Keratinocyte (primary cell): Measurements from ENCODE around the gene ZMAT3. TPM values are rescaled to one million over a fixed set of nuclear protein-coding genes. Genes with fewer than 3 reads are reported as not detected.

Experiments used
- DNase-seq: peaks from one replicate; pipeline ENCODE4 v3.0.0-alpha.2; 2011; ENCODE audit warnings: low read depth, missing footprints, low spot score
- FAIRE-seq: peaks from 2 replicates; lab custom pipeline; 2011; peaks lifted over from hg19 to GRCh38; lab: Jason Lieb, UNC
- H2AFZ ChIP-seq: 2 replicates; pipeline ENCODE4 v1.6.0; 2012; ENCODE audit warnings: low read length, control low read depth, inconsistent platforms; ENCODE audit not compliant: control insufficient read depth
- H3K27ac ChIP-seq: 2 replicates; pipeline ENCODE4 v1.5.1; 2011; ENCODE audit warnings: low read length; ENCODE audit not compliant: control insufficient read depth, insufficient read depth
- H3K27me3 ChIP-seq: 3 replicates; pipeline ENCODE4 v1.6.0; 2011; ENCODE audit warnings: low read length; ENCODE audit not compliant: control insufficient read depth, insufficient read depth; ENCODE audit errors: extremely low read depth
- H3K36me3 ChIP-seq, 2 experiments: 2 replicates in 1 of 2; 3 replicates in 1 of 2; pipeline ENCODE4 v1.5.1; 2011; ENCODE audit warnings: low read length in 2 of 2, mild to moderate bottlenecking in 1 of 2; ENCODE audit not compliant: control insufficient read depth in 2 of 2, insufficient read depth in 2 of 2; ENCODE audit errors: extremely low read depth in 1 of 2
- H3K4me1 ChIP-seq: 3 replicates; pipeline ENCODE4 v1.5.1; 2011; ENCODE audit warnings: low read length; ENCODE audit not compliant: control insufficient read depth, insufficient read depth; ENCODE audit errors: extremely low read depth
- H3K4me2 ChIP-seq: 3 replicates; pipeline ENCODE4 v1.6.0; 2011; ENCODE audit warnings: low read depth, low read length; ENCODE audit not compliant: control insufficient read depth, insufficient read depth; ENCODE audit errors: extremely low read depth
- H3K4me3 ChIP-seq, 3 experiments: fragments of 200-600 bp in 1 of 3; sonication (generic) in 1 of 3; 2 replicates in 2 of 3; 3 replicates in 1 of 3; pipeline ENCODE4 v1.5.1; 2011 to 2016; ENCODE audit warnings: low read length in 3 of 3, mild to moderate bottlenecking in 3 of 3, control low read depth in 2 of 3, inconsistent platforms in 1 of 3, low read depth in 1 of 3, mixed read lengths in 1 of 3, mixed run types in 1 of 3, moderate library complexity in 1 of 3; ENCODE audit not compliant: control insufficient read depth in 2 of 3, insufficient read depth in 2 of 3; ENCODE audit errors: extremely low read depth in 1 of 3
- H3K79me2 ChIP-seq: 2 replicates; pipeline ENCODE4 v1.6.0; 2012; ENCODE audit warnings: low read length; ENCODE audit not compliant: control insufficient read depth, insufficient read depth
- H3K9ac ChIP-seq: 3 replicates; pipeline ENCODE4 v1.6.0; 2011; ENCODE audit warnings: low read length; ENCODE audit not compliant: control insufficient read depth, insufficient read depth; ENCODE audit errors: extremely low read depth
- H3K9me1 ChIP-seq: 3 replicates; pipeline ENCODE4 v1.6.0; 2011; ENCODE audit warnings: low read length; ENCODE audit not compliant: control insufficient read depth, insufficient read depth; ENCODE audit errors: extremely low read depth
- H3K9me3 ChIP-seq: 2 replicates; pipeline ENCODE4 v1.5.1; 2012; ENCODE audit warnings: low read depth, low read length; ENCODE audit not compliant: control insufficient read depth
- H4K20me1 ChIP-seq: 3 replicates; pipeline ENCODE4 v1.6.0; 2011; ENCODE audit warnings: low read length; ENCODE audit not compliant: control insufficient read depth, insufficient read depth; ENCODE audit errors: extremely low read depth
- CTCF ChIP-seq, 3 experiments: IDR thresholded peaks in 1 of 3; conservative IDR thresholded peaks in 1 of 3; optimal IDR thresholded peaks in 1 of 3; 2 replicates in 2 of 3; 3 replicates in 1 of 3; pipeline versions ENCODE3 to v1.5.1; 2011; ENCODE audit warnings: low read length in 3 of 3, mild to moderate bottlenecking in 3 of 3, moderate library complexity in 2 of 3, control low read depth in 1 of 3, inconsistent platforms in 1 of 3; ENCODE audit not compliant: insufficient read depth in 2 of 3; ENCODE audit errors: extremely low read depth in 1 of 3
- EZH2 ChIP-seq: IDR thresholded peaks from one replicate; pipeline ENCODE4 v1.6.1; 2012; ENCODE audit warnings: inconsistent platforms, mild to moderate bottlenecking, low read length, moderate library complexity
- dilution Hi-C: fragments of 300-500 bp; cut with MboI; formaldehyde crosslinking; loops from one replicate; pipeline ENCODE4 v1.7.0; 2020; ENCODE audit warnings: low sequenced_read_pairs; ENCODE audit not compliant: extremely low pct_ligation_motif_present
- polyA plus RNA-seq, 5 experiments: library from polyadenylated mRNA; depleted of rRNA in 3 of 5; stranded (reverse) in 3 of 5; stranded (forward) in 1 of 5; unstranded in 1 of 5; fragments of >200 nt; gene quantifications; 1 replicate in 1 of 5; 2 replicates in 3 of 5; 3 replicates in 1 of 5; pipeline versions ENCODE4 v1.2.1 to v1.2.3, GENCODE V29; 2011 to 2012; ENCODE audit warnings: missing spikeins in 2 of 5, low read depth in 1 of 5, low replicate concordance in 1 of 5

ZMAT3 gene
- polyA plus RNA-seq, 1 donor (not counting 4 experiments of a cell fraction or from before 2014, with no cell fraction given): 15.5 TPM

DNA sequence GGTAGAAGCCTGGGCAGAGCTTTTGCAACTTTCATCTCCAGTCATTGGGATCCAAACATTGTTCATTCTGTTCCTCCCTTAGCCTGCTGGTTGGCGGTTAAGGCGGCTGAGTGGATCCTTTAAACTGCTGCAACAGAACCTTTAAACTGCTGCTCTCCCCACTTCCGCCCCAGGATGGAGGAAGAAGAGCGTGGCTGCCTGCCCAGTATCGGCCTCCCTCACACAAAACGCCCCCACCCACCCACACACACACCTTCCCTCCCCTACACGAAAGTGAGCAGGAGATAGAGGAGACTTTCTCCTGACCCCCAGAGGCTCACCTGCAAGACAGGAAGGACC, 460 bp upstream of the ZMAT3 start:
- peaks cover 2 to 11% of the 10 kb centered on the region in 2 experiments for H3K36me3 ChIP-seq
- H3K79me2 ChIP-seq: peaks cover 42% of the 10 kb centered on the region
- peak overlapping the region; percentile 75 for H2AFZ ChIP-seq
- TF ChIP-seq EZH2 (no peak), CTCF (optimal IDR thresholded peaks at IDR 0.05 in 1 of 3, IDR thresholded peaks at IDR 0.05 in 1 of 3, conservative IDR thresholded peaks at IDR 0.05 in 1 of 3; ENCODE audit: extremely low read depth in 1 of 3, insufficient read depth in 2 of 3, low read length in 3 of 3) (no peak)
- peak overlapping the region; percentile 96 for H3K4me2 ChIP-seq
- DNase-seq: no peak
- H4K20me1 ChIP-seq: no peaks in the 10 kb centered on the region
- peak overlapping the region; percentile 84 for H3K9ac ChIP-seq
- peaks cover 21% of the 10 kb centered on the region for H3K4me1 ChIP-seq
- H3K27me3 ChIP-seq: no peaks in the 10 kb centered on the region
- dilution Hi-C loops: no loop called here
- FAIRE-seq: no peak
- peak overlapping the region; percentile 75 for H3K27ac ChIP-seq
- H3K9me3 ChIP-seq: no peaks in the 10 kb centered on the region
- no peaks in the 10 kb centered on the region for H3K9me1 ChIP-seq
- peak overlapping the region; percentile 60 to 95 (median 93) for H3K4me3 ChIP-seq

GRCh38 chr3:179071027-179071322, 634 bp downstream of the ZMAT3 start:
- H2AFZ ChIP-seq: peak overlapping the region; percentile 75
- dilution Hi-C loops: no loop called here
- no peak for DNase-seq

More at GRCh38 chr3:179071027-179071322, 634 bp downstream of the ZMAT3 start:
- H3K36me3 ChIP-seq: peaks cover 2 to 16% of the 10 kb centered on the region in 2 experiments
- H4K20me1 ChIP-seq: no peaks in the 10 kb centered on the region
- no peaks in the 10 kb centered on the region for H3K9me1 ChIP-seq
- H3K4me3 ChIP-seq: peak overlapping the region; percentile 60 to 95 (median 93)
- H3K9me3 ChIP-seq: no peaks in the 10 kb centered on the region
- TF ChIP-seq EZH2: no peak
- TF ChIP-seq CTCF (optimal IDR thresholded peaks at IDR 0.05 in 1 of 3, IDR thresholded peaks at IDR 0.05 in 1 of 3, conservative IDR thresholded peaks at IDR 0.05 in 1 of 3; ENCODE audit: extremely low read depth in 1 of 3, insufficient read depth in 2 of 3, low read length in 3 of 3): no peak
- peak overlapping the region; percentile 75 for H3K27ac ChIP-seq
- H3K4me1 ChIP-seq: peaks cover 21% of the 10 kb centered on the region
- peak overlapping the region; percentile 84 for H3K9ac ChIP-seq
- peak overlapping the region; percentile 96 for H3K4me2 ChIP-seq
- peak; percentile 9 for FAIRE-seq
- no peaks in the 10 kb centered on the region for H3K27me3 ChIP-seq
- peaks cover 49% of the 10 kb centered on the region for H3K79me2 ChIP-seq
